RPMI7951 (cell line): ENCODE results near the gene C2CD4D. TPM values are rescaled to one million over a fixed set of nuclear protein-coding genes. Genes with fewer than 3 reads are reported as not detected.

Experiments used
- DNase-seq: peaks from one replicate; pipeline ENCODE4 v3.0.0-alpha.2; 2012; ENCODE audit warnings: low read depth
- total RNA-seq: library from RNA; depleted of rRNA; stranded (reverse); fragments of >200 nt; shearing (Covaris generic); gene quantifications from 2 replicates; pipeline ENCODE4 v1.2.3, GENCODE V29; 2014

C2CD4D gene
- total RNA-seq, 1 experiment from 2014 or later = not detected

GRCh38 chr1:151834239-151834638, 5.4 kb downstream of the C2CD4D start:
- DNase-seq = no peak

- no peak for DNase-seq
These were observed 6.3 kb downstream of the C2CD4D start for GRCh38 chr1:151833172-151833900.

DNA sequence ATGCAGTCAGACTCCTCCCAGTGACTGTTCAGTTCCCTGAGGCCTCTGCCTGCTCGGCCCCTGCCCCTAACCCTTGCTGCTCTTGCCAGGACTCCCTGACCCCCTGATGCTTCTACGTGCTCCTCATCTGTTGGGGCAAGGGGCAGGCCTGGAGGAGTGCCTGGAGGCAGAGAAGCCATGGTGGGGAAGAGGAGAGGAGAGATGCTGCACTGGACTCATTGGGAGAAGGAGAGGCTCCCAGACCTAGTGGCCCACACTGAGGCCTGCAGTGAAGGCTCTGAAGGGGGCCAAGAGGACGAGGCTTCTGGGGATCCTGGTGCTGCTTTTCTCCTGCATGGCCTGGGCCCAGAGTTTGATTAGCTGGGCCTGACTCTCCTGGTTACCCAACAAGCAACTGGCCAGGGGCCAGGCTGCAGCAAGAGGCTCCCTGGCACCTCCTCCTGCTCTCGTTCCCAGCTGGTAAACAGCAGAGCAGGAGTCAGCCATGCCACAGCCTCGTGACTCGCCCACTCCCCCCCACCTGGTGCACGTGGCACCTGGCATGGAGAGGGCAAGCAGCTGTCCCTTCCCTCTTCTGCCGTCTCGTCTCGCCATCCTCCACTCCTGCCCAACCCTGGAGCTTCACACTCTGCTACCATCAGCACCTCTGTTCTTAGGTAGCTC, 7.2 kb downstream of the C2CD4D start:
- DNase-seq = no peak

GRCh38 chr1:151831605-151832004, 8.0 kb downstream of the C2CD4D start, which contains the start of gene RORC:
RORC (minus strand) TSS chr1:151831802; CDS start chr1:151831764, 38 bp downstream.
- no peak for DNase-seq

GRCh38 chr1:151831256-151831591, 8.4 kb downstream of the C2CD4D start:
- no peak for DNase-seq

DNA sequence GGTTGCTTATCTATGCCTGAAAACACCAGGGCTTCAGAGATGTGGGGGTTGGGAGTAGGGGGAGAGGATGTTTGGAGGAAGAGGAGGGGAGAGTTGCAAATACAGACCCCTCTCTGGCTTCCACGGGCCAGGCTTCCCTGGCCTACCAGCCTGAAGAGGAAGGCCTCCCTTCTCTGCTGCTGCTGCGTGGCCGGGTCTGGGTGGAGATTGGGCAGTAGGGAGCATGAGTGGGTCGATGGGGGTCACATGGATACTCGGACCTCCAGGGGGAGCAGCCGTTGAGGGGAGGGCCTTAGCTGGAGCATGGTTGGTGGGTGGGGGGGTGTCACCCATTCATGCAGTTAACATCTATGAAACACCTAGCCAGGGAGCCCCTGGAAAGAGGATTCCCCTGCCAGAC, 9.6 kb downstream of the C2CD4D start:
- DNase-seq = no peak

DNA sequence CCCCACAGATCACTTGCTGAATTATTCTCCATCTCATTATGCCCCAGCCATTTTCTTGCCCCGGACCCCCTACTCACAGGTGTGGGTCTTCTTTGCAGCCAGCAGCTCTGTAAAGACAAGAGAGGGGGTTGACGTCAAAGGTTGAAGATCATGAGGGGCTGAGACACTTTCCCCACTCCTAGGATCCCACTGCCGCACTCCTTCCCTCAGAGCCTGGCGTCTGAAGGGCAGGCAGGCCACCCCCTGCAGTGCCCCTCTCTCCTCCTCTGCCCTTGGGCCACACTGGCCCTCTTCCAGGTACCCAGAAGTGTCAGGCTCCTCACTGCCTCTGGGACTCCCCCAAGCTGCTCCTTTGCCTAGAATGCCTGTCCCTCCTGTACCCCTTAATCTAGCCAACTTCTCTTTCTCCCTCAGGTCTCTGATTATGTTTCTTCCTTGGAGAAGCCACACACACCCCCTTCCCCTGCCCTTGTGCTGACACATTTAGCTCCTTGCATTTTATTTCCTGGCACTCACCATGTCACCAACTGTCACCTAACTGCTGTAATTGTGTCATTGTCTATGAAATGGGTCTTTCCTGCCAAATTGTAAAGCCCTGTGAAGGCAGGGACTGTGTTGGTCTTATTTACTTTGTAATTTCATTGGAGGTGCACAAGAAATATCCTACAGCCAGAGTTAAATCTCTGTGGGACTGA, 10.1 kb downstream of the C2CD4D start:
- DNase-seq = no peak

- DNase-seq = peak; percentile 62
These were observed 10.7 kb downstream of the C2CD4D start for GRCh38 chr1:151828921-151829320.

DNA sequence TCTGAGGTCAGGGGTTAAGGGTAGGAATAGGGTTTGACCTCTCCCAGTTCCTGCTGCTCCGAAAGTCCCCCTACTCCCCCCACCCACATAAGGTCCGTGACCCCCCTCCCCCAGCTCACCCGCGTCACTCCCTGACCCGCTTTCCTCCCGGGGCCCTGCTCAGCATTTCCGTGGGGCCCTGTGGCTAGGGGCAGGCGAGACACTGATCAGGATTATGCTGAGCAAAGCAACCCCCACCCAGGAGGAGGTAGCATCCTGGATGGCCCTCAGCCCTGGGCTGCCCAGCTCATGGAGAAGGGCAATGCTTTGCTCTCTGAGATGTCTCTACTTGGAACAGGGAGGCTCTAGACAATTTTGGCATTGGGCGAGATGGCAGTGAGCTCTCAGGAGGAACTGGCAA, 11.8 kb downstream of the C2CD4D start:
- DNase-seq = no peak

- DNase-seq = no peak
These were observed 13.6 kb downstream of the C2CD4D start for GRCh38 chr1:151825751-151826660.

DNA sequence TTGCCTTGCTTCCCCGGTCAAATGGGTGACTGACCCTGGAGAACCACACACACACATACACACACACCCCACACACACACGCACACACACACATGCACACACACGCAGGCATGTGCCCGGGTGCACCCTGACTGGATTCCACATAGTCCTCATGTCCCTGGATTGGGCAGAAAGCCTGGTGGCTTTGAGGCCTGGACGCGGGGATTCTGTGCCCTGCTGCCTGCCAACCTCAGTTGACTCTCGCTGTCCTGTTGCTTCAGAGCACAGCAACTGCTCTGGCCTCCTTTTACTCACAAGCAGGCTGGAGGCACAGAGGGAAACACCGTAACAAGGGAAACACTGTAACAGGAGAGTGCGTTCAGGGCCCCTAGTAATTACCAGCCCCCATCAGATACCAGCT, 14.4 kb downstream of the C2CD4D start:
- DNase-seq = no peak

- DNase-seq = no peak
These were observed 16.4 kb downstream of the C2CD4D start for GRCh38 chr1:151823175-151823574.

- DNase-seq = no peak
These were observed 17.2 kb downstream of the C2CD4D start for GRCh38 chr1:151822404-151822803.

- DNase-seq = peak; percentile 31
These were observed 18.7 kb downstream of the C2CD4D start for GRCh38 chr1:151820940-151821339.

GRCh38 chr1:151819976-151820623, 19.5 kb downstream of the C2CD4D start:
- DNase-seq = peak; percentile 29

- DNase-seq = peak; percentile 55
These were observed 20.3 kb downstream of the C2CD4D start for GRCh38 chr1:151819227-151819835.

- no peak for DNase-seq
These were observed 22.3 kb downstream of the C2CD4D start for GRCh38 chr1:151817353-151817730.

DNA sequence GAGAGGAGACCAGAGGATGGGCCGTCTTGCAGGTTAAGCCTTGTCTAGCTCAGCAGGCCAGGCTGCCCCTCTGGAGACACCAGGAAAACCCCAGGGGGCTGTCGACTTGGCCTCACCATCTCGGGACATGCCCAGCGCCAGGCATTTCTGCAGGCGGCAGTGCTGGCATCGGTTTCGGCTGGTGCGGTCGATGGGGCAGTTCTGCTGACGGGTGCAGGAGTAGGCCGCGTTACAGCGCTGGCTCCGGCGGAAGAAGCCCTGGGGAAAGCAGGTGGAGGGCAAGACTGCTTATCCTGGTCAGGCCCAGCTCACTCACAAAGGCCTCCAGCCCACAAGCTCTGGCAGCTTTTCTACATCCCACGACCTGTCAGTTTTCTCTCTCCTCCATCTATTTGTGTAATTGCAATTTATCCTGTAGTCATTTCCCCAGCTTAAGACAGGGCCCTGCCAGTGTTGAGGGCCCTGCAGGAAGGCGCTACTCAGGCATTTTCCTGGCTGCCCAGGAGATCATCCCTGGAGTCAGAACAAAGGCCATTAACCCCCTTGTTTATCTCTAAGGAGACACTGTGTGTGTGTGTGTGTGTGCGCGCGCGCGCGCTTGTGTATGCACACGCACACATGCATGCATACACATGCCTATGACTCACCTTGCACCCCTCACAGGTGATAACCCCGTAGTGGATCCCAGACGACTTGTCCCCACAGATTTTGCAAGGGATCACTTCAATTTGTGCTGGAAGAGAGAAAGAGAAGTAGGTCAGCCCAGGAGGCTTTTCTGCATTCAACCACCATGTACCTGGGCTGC, 22.9 kb downstream of the C2CD4D start:
- no peak for DNase-seq

DNA sequence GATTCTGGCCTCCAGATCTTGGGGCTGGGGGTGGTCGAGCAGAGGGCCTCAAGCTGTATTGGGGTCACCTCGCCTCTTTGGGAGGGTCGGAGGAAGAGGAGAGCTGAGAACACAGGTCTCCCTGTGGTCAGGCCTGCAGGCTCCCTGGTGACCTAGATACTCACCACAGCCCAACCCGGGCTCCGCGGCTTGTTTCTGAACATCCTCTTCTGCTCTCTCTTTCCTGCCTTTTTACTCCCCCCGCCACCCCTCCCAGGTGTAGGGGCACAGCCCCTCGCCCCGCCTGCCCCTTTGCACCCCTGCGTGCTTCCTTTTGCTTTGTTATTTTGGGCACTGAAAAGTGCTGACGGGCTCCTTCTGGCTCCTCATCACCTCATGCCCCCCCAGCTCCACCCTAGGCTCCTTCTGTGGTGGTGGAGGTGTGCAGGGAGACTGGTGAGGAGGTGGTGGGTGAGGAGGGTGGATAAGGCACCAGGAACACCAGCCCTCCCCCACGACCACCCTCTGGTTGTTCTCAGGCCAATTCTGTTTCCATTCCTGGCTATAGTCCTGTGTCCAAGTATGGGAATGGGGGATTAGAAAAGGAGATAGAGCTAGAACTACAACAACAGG, 23.8 kb downstream of the C2CD4D start:
- no peak for DNase-seq
